ENCODE measurements around the gene GALNT2.

DNA sequence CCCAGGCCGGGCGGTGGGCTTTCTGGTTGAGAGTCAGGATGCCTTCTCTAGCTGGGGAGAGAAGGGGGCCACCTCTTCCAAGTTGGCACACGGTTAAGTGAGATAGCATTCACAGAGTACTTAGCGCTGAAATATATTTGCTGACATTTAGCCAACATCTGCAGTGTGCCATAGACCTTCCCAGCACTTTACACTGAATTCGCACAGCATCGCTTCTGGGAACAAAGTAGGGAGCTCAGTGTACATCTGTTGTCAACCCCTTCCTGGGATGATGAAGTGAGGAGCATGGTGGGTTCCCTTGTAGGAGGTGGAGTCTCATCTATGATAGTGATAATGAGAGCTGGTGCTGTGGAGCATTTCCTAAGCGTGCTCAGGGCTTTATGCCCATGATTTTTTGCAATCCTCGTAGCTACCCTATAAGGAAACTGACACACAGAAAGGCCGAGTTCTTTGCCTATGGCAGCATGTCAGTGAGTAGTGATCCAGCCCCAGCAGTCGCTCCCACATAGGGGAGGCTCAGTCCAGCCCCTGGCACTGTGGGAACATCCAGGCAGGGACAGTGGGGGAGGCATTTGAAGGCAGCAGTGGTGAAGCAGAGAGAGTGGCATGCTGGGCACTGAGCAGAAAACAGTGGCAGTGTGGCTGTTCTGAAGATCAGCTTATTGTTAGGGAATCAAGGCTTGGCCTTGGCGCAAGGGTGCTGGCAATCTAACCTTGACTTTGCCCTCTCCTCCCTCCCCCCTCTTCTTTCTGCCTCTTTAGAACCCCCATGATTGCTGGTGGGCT is 182.8 kb downstream of the GALNT2 start:
- TF ChIP-seq CREB5 (CRISPR knock-in tag; IDR thresholded peaks at IDR 0.05; ENCODE audit: low read depth) (no peak), ZFP3 (CRISPR knock-in tag; IDR thresholded peaks at IDR 0.05) (no peak), ZFP30 (CRISPR knock-in tag; IDR thresholded peaks at IDR 0.05) (no peak), GLIS3 (CRISPR knock-in tag; IDR thresholded peaks at IDR 0.05) (no peak), POU6F1 (CRISPR knock-in tag; IDR thresholded peaks at IDR 0.05; ENCODE audit: borderline replicate concordance, low read depth) (no peak)
- TF ChIP-seq, protein P1, sequence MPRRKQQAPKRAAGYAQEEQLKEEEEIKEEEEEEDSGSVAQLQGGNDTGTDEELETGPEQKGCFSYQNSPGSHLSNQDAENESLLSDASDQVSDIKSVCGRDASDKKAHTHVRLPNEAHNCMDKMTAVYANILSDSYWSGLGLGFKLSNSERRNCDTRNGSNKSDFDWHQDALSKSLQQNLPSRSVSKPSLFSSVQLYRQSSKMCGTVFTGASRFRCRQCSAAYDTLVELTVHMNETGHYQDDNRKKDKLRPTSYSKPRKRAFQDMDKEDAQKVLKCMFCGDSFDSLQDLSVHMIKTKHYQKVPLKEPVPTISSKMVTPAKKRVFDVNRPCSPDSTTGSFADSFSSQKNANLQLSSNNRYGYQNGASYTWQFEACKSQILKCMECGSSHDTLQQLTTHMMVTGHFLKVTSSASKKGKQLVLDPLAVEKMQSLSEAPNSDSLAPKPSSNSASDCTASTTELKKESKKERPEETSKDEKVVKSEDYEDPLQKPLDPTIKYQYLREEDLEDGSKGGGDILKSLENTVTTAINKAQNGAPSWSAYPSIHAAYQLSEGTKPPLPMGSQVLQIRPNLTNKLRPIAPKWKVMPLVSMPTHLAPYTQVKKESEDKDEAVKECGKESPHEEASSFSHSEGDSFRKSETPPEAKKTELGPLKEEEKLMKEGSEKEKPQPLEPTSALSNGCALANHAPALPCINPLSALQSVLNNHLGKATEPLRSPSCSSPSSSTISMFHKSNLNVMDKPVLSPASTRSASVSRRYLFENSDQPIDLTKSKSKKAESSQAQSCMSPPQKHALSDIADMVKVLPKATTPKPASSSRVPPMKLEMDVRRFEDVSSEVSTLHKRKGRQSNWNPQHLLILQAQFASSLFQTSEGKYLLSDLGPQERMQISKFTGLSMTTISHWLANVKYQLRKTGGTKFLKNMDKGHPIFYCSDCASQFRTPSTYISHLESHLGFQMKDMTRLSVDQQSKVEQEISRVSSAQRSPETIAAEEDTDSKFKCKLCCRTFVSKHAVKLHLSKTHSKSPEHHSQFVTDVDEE (CRISPR knock-in tag; IDR thresholded peaks at IDR 0.05), result no peak
- TF ChIP-seq, protein P2, sequence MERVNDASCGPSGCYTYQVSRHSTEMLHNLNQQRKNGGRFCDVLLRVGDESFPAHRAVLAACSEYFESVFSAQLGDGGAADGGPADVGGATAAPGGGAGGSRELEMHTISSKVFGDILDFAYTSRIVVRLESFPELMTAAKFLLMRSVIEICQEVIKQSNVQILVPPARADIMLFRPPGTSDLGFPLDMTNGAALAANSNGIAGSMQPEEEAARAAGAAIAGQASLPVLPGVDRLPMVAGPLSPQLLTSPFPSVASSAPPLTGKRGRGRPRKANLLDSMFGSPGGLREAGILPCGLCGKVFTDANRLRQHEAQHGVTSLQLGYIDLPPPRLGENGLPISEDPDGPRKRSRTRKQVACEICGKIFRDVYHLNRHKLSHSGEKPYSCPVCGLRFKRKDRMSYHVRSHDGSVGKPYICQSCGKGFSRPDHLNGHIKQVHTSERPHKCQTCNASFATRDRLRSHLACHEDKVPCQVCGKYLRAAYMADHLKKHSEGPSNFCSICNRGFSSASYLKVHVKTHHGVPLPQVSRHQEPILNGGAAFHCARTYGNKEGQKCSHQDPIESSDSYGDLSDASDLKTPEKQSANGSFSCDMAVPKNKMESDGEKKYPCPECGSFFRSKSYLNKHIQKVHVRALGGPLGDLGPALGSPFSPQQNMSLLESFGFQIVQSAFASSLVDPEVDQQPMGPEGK (CRISPR knock-in tag; IDR thresholded peaks at IDR 0.05; ENCODE audit: borderline replicate concordance), result no peak
